ENCODE data around the gene XPNPEP3.

DNA sequence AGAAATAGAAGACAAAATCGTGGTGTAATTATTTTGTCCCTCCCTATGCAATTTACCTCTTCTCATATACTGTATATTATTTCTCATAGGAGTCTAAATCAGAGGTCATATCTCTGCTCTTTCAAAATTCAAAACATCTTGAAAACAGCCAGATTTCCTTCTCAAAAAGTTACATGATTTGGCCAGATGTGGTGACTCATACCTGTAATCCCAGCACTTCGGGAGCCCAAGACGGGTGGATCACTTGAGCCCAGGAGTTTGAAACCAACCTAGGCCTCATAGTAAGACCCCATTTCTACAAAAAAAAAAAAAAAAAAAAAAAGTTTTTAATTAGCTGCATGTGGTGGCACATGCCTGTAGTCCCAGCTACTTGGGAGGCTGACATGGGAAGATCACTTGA lies 33.9 kb downstream of the XPNPEP3 start:
- TF ChIP-seq CTCF (IDR thresholded peaks at IDR 0.05) (no peak), POLR2A (IDR thresholded peaks at IDR 0.05) (no peak)
